Renal cortex interstitium (tissue), 11 donors: ENCODE measurements around the gene PROCA1. TPM values are rescaled to one million over a fixed set of nuclear protein-coding genes. Genes with fewer than 3 reads are reported as not detected.
"Not testable (repeated sequence)": the region's sequence is repeated elsewhere in the genome, so short reads cannot be mapped to it uniquely, and the experiment has no call there.

Experiments
- DNase-seq, 11 donors: peaks; one replicate each; pipeline ENCODE4 v3.0.0-alpha.2; 2013; ENCODE audit warnings: low read depth in 9 of 11, low spot score in 4 of 11; ENCODE audit errors: extremely low read depth in 1 of 11
- polyA plus RNA-seq, 3 donors: library from polyadenylated mRNA; unstranded; fragments of 120-200 nt; gene quantifications; one replicate each; pipeline ENCODE4 v1.2.1, GENCODE V29; 2013; ENCODE audit not compliant: insufficient read length in 3 of 3

Gene PROCA1
- polyA plus RNA-seq, 3 donors: 5.9 to 8.7 (median 6.6) TPM

DNA sequence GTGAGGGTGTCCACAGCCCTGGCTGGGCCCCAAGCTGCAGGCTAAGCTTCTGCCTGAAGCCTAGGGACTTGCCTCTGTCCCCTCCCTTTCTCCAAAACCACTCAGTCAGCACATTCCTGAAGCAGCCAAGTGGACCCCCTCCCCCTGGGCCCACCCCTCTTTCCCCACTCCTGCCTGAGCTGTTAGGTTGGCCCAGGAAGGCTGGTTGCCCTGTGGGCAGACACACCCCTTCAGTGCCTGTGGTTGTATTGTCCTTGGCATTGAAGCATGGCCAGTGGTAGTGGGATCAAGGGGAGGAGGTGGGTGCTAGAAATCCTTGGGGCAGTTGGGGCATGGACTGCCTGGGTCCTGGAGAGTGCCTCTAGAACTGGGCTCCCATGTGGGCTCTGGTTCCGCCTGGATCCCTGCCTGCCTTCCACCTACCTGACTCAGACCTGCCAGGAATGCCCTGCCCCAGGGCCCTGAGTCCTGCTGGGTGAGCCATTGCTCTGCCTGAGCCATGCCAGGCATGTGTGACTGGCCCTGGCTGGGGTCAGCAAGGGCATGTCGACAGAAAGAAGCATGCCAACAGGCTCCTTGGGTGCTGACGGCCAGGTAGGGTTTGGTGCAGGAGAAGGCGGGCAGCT lies 34.2 kb upstream of the PROCA1 start:
- peak in 3 of 11 donors; percentile 64 to 83 (median 79) for DNase-seq

DNA sequence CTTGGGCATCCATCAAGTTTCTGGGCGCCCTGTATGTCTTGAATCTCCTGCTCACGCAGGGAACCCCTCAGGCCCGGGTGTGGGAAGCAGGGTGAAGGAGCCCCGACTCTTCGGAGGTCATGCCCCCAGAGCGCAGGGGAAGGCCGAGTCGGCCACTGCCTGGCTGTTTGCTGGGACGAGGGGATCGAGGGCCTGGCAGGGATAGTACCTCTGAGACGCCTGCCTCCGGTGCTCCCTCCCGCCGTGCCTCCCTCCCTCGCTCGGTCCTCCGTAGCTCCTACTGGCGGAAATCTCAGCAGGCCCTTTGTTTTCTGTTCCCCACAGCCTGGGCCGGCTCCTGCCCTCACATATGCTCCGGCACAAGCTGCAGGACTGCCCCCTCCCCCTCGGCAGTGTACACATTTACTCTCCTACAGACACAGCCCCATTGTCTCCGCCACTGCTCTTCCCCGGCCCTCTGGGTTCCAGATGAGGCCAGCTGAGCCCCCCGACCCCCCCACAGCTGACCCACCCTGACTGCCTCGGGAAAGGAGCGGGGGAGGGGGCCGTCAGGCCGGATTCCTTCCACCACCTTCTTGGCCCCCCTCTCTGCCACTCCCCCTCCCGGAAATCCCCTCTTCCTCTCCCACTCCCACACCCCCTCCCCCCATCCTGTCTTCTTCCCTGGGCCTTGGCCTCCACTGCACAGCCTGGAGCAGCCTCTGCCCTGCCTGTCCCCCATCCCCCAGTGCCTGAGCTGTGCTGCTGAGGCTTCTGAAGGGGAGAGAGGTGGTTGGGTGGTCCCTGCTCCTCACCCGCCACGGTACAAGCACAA lies 33.5 kb upstream of the PROCA1 start:
- peak in 5 of 11 donors; percentile 60 to 84 (median 72) for DNase-seq

- DNase-seq: peak in 4 of 11 donors; percentile 17 to 67 (median 56)
These were observed 32.6 kb upstream of the PROCA1 start for GRCh38 chr17:28744104-28744971.

- peak in 7 of 11 donors; percentile 77 to 85 (median 82) for DNase-seq
These were observed 31.8 kb upstream of the PROCA1 start, which contains the start of gene TRAF4 for GRCh38 chr17:28743243-28744103. TSS of gene TRAF4 (plus strand) at chr17:28744011. CDS start at chr17:28744113, 102 bp downstream.

DNA sequence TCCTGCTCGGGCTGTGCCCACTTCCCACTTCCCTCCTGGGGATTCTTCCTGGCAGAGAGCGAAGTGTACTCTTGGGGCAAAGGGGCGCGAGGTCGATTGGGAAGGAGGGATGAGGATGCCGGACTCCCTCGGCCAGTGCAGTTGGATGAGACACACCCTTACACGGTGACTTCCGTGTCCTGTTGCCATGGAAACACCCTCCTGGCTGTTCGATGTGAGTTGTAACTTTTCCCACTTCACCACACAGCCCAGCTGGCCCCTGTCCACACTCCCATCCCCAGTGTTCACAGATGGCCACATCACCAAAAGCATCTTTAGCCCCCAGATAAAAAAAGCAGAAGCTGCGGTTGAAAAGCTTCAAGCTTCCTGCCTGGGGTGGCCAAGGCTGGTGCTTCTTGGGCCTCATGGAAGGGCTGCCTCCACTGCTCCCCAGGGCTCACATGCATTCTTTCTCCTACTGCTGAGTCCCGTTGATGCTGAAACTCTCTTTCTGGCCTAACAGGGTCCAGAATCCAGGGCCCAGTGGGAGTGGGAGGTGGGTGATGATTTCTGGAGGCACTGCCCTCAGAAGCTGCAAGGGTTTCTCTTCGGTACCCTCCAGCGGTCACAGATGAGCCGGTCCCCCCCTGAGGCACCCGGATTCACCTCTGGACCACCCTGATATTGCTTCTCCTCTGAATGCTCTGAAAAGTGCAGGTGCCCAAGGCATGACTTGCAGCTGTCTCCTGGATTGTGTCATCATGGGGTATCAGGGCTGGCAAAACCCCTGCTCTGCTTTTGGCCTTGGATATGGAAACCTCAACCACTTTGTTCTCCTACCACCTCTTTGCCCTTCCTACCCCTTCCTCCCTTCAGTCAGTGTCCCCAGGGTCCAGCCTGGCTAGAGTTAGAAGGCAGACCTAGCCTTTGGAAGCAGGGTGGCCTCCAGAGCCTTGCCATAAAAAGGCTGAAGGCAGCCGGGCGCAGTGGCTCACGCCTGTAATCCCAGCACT lies 30.0 kb upstream of the PROCA1 start:
- DNase-seq: no peak

DNA sequence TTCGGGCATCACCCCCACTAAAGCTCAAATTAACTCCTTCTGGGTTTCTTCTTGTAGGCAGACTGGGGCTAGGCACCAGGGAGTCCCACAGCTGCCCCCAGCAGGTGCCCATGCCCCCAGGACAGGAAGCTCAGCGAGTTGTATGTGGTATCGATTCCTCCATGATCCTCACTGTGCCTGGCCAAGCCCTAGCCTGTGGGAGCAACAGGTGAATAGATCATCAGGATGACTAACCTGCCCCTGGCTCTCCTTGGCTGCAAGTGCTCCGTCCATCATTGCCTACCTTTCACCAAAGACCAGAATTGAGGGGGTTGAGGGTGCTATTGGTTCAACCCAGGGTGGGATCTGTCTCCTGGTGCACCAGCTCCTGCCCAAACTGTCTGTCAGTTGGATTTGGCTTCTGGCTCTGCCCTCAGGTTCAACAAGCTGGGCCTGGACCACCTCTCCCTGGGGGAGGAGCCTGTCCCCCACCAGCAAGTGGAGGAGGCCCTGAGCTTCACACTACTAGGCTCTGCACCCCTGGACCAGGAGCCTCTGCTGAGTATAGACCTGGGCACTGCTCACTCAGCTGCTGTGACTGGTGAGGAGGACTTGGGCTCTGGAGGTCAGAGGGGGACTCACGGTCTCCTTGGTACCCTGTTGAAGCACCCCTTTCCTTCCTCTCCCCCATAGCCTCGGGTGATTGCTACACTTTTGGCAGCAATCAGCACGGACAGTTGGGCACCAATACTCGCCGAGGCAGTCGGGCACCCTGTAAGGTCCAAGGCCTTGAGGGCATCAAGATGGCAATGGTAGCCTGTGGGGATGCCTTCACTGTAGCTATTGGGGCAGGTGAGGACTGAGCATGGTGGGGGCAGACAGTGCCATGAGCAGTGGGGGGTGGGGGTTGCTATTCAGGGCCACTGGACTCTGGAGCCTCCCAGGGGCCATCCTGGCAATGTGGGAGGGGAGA lies 29.0 kb upstream of the PROCA1 start:
- DNase-seq: no peak

DNA sequence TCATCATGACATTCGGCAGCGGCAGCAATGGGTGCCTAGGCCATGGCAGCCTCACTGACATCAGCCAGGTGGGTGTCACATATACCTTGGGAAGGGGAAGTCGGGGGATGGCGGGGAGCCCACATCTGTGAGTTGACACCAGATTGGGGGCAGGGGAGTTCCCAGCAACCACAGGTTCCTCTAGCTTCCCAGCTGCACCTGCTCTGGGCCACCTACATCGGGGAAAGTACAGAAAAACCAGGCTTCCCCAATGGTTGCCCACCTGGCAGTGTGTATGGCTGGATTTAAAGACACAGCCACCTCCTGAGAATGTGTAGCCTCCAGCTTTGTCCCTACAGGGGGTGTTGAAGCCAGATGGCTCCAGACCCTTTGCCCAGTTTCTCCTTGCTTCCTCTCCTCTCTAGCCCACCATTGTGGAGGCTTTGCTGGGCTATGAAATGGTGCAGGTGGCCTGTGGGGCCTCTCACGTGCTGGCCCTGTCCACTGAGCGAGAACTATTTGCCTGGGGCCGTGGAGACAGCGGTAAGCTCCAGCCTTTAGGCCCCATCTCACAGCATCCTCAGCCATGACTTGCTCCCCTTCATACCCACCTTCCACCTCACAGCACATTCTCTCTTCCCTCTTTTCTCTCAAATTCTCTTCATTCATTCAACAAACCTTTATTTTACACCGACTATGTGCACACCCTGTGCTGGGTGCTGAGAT lies 27.1 kb upstream of the PROCA1 start:
- no peak for DNase-seq

- DNase-seq: no peak
These were observed 26.3 kb upstream of the PROCA1 start for GRCh38 chr17:28737770-28738679.

DNA sequence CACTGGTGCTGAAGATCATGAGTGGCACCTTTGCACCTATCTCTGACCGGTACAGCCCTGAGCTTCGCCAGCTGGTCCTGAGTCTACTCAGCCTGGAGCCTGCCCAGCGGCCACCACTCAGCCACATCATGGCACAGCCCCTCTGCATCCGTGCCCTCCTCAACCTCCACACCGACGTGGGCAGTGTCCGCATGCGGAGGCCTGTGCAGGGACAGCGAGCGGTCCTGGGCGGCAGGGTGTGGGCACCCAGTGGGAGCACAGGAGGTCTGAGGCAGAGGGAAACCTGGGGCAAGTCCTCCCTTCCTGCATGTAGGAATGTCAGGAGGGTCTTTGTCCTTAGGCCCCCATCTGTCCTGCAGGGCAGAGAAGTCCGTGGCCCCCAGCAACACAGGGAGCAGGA lies 25.6 kb upstream of the PROCA1 start:
- DNase-seq: no peak

DNA sequence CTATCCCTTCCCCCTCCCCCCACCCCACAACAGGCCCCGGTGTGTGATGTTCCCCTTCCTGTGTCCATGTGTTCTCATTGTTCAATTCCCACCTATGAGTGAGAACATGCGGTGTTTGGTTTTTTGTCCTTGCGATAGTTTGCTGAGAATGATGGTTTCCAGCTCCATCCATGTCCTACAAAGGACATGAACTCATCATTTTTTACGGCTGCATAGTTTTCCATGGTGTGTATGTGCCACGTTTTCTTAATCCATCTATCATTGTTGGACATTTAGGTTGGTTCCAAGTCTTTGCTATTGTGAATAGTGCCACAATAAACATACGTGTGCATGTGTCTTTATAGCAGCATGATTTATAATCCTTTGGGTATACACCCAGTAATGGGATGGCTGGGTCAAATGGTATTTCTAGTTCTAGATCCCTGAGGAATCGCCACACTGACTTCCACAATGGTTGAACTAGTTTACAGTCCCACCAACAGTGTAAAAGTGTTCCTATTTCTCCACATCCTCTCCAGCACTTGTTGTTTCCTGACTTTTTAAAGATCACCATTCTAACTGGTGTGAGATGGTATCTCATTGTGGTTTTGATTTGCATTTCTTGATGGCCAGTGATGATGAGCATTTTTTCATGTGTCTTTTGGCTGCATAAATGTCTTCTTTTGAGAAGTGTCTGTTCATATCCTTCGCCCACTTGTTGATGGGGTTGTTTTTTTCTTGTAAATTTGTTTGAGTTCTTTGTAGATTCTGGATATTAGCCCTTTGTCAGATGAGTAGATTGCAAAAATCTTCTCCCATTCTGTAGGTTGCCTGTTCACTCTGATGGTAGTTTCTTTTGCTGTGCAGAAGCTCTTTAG lies 24.5 kb upstream of the PROCA1 start:
- DNase-seq: not testable (repeated sequence)

DNA sequence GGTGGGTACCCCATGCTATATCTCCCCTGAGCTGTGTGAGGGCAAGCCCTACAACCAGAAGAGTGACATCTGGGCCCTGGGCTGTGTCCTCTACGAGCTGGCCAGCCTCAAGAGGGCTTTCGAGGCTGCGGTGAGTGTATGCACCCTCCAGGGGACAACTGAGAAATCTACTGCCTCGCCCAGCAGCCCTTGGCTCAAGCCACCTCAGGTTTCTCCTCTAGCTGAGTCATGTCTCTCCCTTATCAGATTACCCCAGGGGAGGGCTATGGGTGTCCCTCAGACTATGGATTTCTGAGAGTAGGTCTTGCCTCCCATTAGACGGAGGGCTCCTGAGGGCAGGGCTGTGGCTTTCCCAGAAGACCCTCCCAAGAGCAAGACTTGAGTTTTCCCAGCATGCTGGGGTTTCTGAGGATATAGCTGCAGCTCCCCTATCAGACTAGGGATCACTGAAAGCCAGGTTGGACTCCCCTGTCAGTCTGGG lies 23.6 kb upstream of the PROCA1 start:
- no peak for DNase-seq

DNA sequence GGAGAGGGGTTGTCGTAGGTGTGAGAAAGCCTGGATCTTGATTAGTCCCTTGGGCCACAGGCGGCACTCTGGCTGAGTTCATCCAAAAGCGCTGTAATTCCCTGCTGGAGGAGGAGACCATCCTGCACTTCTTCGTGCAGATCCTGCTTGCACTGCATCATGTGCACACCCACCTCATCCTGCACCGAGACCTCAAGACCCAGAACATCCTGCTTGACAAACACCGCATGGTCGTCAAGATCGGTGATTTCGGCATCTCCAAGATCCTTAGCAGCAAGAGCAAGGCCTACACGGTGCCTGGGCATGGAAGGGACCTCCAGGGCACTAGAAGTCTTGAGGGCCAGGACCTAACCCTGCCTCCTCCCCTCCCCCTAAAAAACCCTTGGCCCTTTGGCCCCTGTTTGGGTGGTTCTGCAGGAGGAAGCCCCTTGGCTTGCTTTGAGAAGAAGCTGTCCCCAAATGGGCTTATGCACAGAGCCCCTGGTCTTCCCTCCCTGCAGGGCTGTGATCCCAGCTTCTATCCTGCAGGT lies 23.1 kb upstream of the PROCA1 start:
- DNase-seq: no peak

DNA sequence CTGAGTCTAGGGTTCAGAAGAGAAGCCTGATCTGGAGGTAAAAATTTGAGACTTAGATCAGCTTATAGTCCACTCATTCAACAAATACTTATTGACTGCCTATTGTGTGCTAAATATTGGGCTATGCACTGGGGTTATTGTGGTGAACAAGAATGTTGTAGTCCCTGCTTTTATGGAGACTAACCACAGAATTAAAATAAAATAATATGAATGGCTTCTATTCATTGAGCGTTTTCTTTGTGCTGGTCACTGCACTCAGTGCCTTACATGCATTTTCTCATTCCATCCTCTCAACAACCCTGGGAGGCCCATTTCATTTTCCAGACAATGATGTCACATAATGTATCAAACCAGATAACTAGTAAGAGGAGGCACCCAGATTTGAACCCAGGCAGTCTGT lies 21.7 kb upstream of the PROCA1 start:
- DNase-seq: no peak

- no peak for DNase-seq
These were observed 18.3 kb upstream of the PROCA1 start for GRCh38 chr17:28729950-28730330.
